ENCODE data around the gene NXN.
A peak's percentile ranks its signal among the peaks of the same experiment; 100 is the strongest.
"Not testable (repeated sequence)": the region's sequence is repeated elsewhere in the genome, so short reads cannot be mapped to it uniquely, and the experiment has no call there.

NXN gene

DNA sequence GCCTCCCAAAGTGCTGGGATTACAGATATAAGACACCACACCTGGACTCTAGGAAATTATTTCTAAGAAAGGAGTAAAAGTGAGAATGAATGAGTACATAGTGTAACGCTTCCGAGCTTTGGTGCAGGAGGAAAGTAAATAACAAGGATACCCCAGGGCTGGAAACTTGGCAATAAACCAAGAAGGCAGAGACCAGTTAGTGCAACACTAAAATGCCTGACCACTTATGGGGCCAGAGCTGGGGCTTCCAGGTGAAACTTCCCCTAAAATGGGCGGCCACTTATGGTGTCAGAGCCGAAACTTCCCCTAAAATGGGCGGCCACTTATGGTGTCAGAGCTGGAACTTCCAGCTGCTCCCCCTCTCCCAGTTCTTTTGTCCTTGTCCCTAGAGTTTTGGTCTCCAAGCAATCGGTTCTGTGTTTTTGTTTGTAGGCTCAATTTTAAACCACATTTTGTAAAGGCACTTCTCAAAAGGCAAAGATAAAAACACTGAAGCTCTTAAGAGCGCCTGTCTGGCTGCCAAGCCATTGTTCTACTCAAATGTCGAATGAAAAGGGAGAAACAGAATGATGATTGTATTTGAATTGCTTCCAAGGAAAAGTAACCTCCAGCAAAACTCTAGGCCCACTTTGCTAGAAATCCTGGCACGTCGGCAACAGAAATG lies 63.9 kb downstream of the NXN start:
- no peak for DNase-seq

DNA sequence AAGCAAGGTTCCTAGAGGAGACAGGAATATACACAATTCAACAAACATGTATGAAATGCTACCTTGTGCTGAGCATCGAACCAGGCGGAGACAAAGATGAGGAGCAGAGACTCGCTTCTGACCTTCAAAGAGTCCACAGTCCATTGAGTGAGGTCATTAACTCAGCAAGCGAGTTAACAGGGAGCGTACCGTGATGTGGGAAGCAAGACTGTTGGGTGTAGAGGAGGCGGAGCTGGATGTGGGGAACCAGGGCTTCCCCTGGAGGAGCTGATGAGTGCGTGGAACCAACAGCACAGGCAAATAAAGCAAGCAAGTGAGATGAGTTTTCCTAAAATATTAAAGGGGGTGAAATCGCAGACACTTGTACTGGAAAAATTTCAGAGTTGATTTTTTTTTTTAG lies 65.0 kb downstream of the NXN start:
- DNase-seq = no peak

- DNase-seq = no peak
Measured at GRCh38 chr17:913207-913606, 66.4 kb downstream of the NXN start.

- peak; percentile 74 for DNase-seq
Measured at GRCh38 chr17:909642-910323, 69.8 kb downstream of the NXN start.

DNA sequence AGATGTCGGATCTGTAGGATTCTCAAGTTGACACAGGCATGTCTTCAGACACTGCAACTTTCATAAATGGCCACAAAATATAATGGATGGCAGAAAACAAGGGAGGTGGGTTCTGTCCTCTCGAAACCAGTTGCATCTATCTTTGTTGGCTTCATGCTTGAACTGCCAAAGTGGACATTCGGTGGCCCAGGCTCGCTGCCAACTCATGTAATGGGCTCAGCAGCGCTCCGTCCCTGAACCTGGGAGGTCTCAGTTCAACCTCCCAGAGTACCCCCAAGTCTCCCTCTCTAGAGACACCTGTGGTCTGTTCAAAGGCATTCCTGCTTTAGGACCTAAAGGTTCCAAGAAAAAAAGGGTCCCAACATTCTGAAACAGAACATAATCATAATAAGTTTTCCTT lies 71.9 kb downstream of the NXN start:
- DNase-seq = no peak

GRCh38 chr17:905708-906107 lies 73.9 kb downstream of the NXN start:
- DNase-seq = not testable (repeated sequence)

GRCh38 chr17:903691-904481 lies 75.7 kb downstream of the NXN start:
- no peak for DNase-seq

- no peak for DNase-seq
Measured at GRCh38 chr17:902463-902862, 77.1 kb downstream of the NXN start.

DNA sequence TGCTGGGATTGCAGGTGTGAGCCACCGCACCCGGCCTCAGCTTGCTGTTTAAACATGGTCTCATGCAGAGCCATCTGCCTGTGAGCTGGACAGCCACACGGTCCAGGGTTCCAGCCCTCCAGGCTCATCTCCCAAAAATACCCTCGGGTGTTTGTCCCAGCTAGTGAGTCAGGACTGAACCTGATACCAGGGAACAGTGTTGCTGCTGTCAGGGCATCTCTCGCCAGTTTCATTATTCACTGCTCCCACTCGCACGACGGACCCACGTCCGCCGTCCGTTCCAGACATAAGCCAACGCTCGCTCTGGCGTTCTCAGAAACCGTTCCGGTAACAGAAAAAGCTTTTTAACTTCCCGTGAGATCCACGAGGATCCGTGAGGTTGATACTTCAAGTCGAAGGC lies 77.6 kb downstream of the NXN start:
- no peak for DNase-seq

DNA sequence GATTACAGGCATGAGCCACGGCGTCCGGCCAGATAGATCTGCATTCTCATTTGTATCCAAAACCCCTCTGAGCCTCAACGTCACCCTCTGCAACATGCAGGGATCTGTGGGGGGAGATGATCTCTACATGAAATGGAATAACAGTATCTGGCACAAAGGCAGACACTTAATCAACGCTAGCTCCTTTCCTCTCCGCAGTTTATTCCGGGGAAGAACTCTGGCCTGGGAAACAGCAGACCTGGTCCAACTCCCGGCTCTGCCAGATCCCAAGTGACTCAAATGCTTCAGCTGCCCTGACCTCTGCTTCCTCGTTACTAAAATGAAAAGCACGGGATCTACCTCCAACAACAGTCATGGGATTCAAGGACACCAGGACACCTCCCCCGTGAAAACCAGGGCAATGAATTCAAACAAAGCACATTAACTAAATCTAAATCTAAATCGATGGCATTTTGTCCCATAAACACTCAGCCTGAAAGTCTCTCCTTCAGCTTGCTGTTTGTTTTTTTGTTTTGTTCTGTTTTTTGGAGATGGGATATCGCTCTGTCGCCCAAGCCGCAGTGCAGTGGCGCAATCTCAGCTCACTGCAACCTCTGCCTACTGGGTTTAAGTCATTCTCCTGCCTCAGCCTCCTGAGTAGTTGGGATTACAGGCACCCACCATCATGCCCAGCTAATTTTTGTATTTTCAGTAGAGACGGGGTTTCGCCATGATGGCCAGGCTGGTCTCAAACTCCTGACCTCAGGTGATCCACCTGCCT lies 78.2 kb downstream of the NXN start:
- no peak for DNase-seq

GRCh38 chr17:900336-900934 lies 79.1 kb downstream of the NXN start:
- DNase-seq = no peak

DNA sequence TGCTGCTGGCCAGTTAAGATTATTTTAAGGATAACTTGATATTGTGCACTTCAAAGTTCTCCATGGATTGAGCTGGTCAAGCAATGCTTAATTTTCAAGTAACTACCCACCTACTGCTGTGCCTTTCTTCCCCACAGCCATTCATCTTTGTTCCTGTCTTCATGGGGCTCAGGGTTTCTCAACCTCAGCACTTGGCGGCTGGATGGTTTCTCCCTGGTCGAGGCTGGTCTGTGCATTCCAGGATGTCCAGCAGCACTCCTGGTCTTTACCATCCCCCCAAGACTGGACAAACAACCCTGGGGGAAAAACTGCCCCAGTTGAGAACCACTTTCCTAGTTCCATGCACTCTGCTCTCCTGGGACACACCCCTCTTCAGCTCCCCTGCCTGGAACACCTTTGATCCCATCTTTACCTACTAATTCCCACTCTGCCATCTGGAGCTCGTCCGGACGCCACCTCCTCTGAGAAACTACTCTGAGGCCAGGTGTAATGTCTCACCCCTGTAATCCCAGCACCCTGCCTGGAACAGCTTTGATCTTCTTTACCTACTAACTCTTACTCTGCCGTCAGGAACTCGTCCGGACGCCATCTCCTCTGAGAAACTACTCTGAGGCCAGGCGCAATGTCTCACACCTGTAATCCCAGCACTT lies 81.5 kb downstream of the NXN start:
- no peak for DNase-seq

GRCh38 chr17:896953-897661 lies 82.5 kb downstream of the NXN start:
- no peak for DNase-seq

DNA sequence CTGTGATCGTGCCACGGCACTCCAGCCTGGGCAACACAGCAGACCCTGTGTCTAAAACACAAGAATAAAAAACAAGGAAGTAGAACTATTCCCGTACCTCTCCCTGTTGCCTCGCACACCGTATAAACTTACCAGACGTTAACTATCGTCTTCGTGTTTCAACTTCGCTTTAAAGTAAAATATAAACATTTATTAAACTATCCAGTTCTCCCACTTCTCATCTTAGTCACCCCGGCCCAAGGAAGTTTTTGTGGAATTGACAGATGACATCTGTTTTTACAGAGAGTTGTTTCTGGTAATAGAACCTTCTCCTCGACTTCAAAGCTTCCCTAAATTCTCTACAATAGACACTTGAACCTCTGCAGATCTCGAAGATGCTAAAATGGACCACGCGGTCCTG lies 83.1 kb downstream of the NXN start:
- DNase-seq = no peak

DNA sequence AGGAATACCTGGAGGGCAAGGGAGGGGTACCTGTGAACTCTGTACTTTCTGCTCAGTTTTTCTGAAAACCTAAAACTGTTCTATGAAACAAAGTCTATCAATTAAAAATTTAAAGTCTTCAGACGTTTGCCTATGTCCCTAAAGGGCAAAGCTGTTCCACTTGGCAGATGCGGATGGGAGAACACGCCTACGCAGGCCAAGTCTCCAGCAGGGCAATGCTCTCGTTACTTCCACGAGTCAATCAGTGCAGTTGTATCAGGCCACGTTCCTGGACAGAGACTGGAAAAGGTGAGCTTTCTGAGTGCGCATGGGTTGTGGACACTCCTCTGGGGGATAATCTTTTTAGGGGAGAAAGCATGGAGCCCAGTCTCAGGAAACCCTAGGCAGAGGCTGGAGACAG lies 86.6 kb downstream of the NXN start:
- no peak for DNase-seq

GRCh38 chr17:888998-889441 lies 90.6 kb downstream of the NXN start:
- peak; percentile 52 for DNase-seq

DNA sequence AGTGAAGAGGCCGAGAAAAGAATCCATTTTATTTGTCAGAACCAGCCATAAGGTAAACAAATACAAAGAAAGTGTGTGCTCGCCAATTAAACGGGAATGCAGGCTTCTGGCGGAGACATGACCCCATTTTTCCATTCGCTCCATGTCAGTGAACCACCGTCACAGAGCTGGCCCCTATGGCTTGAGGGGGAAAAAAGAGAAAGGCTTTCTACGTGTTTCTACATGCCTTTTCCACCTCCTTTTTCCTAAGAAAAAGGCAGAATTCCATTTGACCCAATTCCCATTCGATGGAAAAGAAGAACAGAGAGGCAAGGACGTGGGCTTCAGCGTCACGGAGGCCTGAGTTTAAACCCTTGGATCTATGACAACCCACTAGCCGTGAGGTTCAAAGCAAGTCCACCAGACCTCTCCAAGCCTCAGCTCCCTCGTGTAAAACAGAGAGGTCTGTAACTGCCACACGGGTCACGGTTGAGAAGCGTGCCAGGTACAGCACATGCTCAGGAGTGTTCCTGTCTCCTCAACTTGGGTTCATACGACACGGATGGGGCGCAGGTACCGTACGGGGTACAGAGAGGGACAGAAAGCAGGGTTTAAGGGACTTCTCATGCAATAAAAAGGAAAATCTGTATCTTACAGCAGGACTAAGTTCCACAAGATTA lies 91.9 kb downstream of the NXN start:
- DNase-seq = no peak

GRCh38 chr17:885971-886571 lies 93.5 kb downstream of the NXN start:
- DNase-seq = no peak

DNA sequence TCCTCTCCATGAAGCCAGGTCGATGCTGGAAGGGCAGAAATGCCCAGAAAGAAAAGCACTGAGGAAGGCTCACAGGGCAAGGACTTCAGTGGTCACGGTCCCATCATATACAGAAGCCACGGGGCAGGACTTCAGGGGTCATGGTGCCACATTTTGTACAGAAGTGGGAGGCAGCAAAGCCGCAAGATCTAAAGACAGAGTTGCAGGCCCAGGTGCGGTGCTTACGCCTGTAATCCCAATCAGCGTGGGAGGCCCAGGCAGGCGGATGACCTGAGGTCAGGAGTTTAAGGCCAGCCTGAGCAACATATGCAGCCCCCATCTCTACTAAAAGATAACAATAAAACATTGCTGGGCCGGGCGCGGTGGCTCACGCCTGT lies 96.0 kb downstream of the NXN start:
- no peak for DNase-seq

DNA sequence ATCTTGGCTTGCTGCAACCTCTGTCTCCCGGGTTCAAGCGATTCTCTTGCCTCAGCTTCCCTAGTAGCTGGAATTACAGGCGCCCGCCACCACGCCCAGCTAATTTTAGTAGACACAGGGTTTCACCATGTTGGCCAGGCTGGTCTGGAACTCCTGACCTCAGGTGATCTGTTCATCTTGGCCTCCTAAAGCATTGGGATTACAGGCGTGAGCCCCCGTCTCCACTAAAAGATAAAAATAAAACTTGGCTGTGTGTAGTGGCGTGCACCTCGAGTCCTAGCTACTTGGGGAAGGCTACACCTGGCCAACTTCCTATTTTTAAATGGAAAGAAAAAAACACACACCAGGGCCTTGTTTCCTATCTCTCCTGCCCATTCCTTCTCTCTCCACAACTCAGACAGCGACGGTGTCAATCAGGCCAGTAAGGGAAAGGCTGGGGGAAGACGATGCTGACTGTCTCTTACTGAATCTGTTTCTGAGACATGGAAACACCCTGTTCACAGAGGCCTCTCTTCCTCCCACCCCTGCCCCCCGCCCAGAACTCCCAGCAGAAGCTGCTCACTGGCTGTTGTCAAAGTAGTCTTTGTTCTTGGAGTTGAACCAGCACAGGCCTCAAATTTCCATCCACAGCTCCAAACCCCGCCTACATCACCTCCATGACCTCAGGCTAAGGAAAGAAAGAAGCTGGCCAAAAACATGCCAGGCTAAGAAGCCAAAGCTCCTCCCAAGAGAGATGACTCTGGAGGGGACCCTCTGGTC lies 96.6 kb downstream of the NXN start:
- no peak for DNase-seq

Measured in MV-4-11 (cell line).